GM10248 (cell line): ENCODE measurements around the gene MED13.

Source experiments
- CTCF ChIA-PET: fragments of 300-600 bp; sonication (Branson Sonifier 250); formaldehyde crosslinking; extraction: SDS; loops from one replicate; lab custom pipeline; 2021; ENCODE audit warnings: antibody characterized with exemption; lab: Yijun Ruan, JAX
- POLR2A ChIA-PET: fragments of 350-650 bp; sonication (Branson Sonifier 250); formaldehyde crosslinking; extraction: SDS; loops from one replicate; lab custom pipeline; 2020; ENCODE audit warnings: antibody characterized with exemption; lab: Yijun Ruan, JAX
- DNase-seq: peaks from one replicate; pipeline ENCODE4 v3.0.0; 2012; ENCODE audit errors: extremely low spot score
- CTCF ChIP-seq: IDR thresholded peaks from 2 replicates; pipeline ENCODE4 v1.5.1; 2012; ENCODE audit warnings: mild to moderate bottlenecking, low read depth; ENCODE audit errors: extremely low read depth, missing control alignments, control extremely low read depth

The MED13 gene

GRCh38 chr17:62099532-62099931 lies 34.5 kb upstream of the MED13 start:
- DNase-seq = no peak
- no peak for TF ChIP-seq CTCF
- ChIA-PET POLR2A (no interaction called here), CTCF (interaction anchor here (1.7 to 17.6 kb wide), 4 partner anchors 12 to 464 kb away, joined by 4 to 174 read pairs (median 13); partner anchors contain the start of gene MED13)

GRCh38 chr17:62098623-62099231 lies 33.6 kb upstream of the MED13 start:
- DNase-seq = peak; percentile 75
- CTCF ChIA-PET = interaction anchor here (0.9 to 17.6 kb wide), 7 partner anchors 9 to 464 kb away, joined by 3 to 174 read pairs (median 4); partner anchors contain the start of gene MED13
- TF ChIP-seq CTCF = no peak
- POLR2A ChIA-PET = interaction anchor here (1.1 kb wide), 1 partner anchor 33 kb away, joined by 3 read pairs; no protein-coding TSS in a partner anchor

- ChIA-PET CTCF (interaction anchor here (0.6 to 17.6 kb wide), 4 partner anchors 10 to 31 kb away, joined by 3 to 174 read pairs (median 11); partner anchors contain the start of gene MED13), POLR2A (no interaction called here)
- TF ChIP-seq CTCF = no peak
- no peak for DNase-seq
Measured at GRCh38 chr17:62096401-62096670, 31.3 kb upstream of the MED13 start.

- no peak for TF ChIP-seq CTCF
- POLR2A ChIA-PET = no interaction called here
- no peak for DNase-seq
- CTCF ChIA-PET = interaction anchor here (0.9 to 17.6 kb wide), 5 partner anchors 11 to 313 kb away, joined by 3 to 174 read pairs (median 3); partner anchors contain the start of gene MED13
Measured at GRCh38 chr17:62094175-62094574, 29.1 kb upstream of the MED13 start.

- POLR2A ChIA-PET = no interaction called here
Measured at GRCh38 chr17:62093188-62094155, 28.4 kb upstream of the MED13 start.

More at GRCh38 chr17:62093188-62094155, 28.4 kb upstream of the MED13 start:
- TF ChIP-seq CTCF = no peak
- CTCF ChIA-PET = interaction anchor here (0.9 to 17.6 kb wide), 7 partner anchors 10 to 312 kb away, joined by 3 to 174 read pairs (median 3); partner anchors contain the start of gene MED13
- peak; percentile 75 for DNase-seq
